ENCODE results near the gene ZNF618.

ZNF618 gene

DNA sequence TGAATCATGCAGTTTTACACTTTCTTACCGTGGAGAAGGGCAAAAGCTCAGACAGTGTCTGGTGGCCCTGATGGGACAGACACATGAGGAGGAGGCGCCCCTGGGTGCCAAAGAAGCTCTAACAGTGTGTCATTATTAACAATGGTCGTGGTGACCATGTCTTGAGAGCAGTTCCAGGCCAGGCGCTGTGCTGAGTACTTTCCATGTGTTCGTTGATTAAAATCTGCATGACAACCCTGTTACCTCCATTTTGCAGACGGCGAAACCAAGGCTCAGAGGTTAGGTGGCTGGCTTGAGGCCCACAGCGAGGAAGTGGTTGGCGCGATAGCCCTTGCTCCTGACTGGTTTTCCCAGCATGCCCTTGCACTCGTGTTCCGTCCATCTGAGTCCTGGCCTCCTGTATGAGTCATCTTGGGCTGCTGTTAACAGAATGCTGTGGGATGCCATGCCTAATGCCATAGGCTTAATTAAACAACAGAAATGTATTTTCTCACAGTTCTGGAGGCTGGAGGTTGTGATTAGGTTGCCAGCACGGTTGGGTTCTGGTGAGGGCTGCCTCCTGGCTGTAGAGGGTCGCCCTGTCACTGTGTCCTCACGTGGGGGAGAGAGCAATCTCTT is 110.0 kb downstream of the ZNF618 start:
- no peak for FAIRE-seq
- no peak for DNase-seq (ENCODE audit: insufficient read length, low spot score)
- no peak for TF ChIP-seq CTCF (IDR thresholded peaks at IDR 0.05; ENCODE audit: insufficient read depth, missing control alignments)

DNA sequence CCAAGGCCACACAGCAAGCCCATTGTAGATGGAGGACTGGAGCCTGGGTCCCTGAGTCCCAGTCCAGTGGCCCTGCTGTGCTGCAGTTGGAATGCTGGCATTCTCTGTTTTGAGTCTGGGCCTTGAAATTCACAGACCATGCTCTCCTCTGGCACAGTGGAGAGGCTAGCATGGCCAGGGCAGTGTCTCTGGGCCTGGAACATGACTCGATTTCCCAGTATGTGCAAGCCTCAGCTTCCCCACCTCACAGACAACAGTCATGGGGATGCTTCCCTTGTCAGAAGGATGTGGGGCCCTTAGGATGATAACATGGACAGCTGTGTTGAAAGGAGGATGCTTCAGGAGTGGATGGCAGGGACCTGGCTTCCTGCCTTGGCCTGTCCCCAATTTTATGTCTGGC is 110.8 kb downstream of the ZNF618 start:
- FAIRE-seq (no peak), DNase-seq (ENCODE audit: insufficient read length, low spot score) (no peak)
- TF ChIP-seq CTCF (IDR thresholded peaks at IDR 0.05; ENCODE audit: insufficient read depth, missing control alignments) = no peak

DNA sequence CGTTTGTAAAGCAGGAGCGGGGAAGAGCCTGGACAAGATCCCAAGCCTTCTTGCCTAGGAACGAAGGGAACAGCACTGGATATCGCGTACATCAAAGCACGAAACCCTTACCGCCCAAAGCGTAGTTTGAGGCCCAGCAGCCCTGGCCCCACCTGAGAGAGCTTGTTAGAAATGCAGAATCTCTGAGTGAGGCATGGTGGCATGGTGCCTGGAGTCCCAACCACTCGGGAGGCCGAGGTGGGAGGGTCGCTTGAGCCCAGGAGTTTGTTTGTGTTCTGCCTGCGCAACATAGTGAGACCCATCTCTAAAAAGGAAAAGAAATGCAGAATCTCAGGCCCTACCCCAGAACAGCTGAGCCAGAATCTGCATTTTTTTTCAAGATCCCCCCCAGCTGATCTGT is 111.4 kb downstream of the ZNF618 start:
- DNase-seq (ENCODE audit: insufficient read length, low spot score) (no peak), FAIRE-seq (no peak)
- TF ChIP-seq CTCF (IDR thresholded peaks at IDR 0.05; ENCODE audit: insufficient read depth, missing control alignments) = no peak

GRCh38 chr9:113988385-113989016 is 112.4 kb downstream of the ZNF618 start:
- FAIRE-seq (no peak), DNase-seq (ENCODE audit: insufficient read length, low spot score) (no peak)
- no peak for TF ChIP-seq CTCF (IDR thresholded peaks at IDR 0.05; ENCODE audit: insufficient read depth, missing control alignments)

GRCh38 chr9:113989017-113989713 is 113.1 kb downstream of the ZNF618 start:
- no peak for TF ChIP-seq CTCF (IDR thresholded peaks at IDR 0.05; ENCODE audit: insufficient read depth, missing control alignments)
- no peak for DNase-seq (ENCODE audit: insufficient read length, low spot score)
- FAIRE-seq = no peak

- DNase-seq (ENCODE audit: insufficient read length, low spot score) = no peak
- FAIRE-seq = no peak
- no peak for TF ChIP-seq CTCF (IDR thresholded peaks at IDR 0.05; ENCODE audit: insufficient read depth, missing control alignments)
Measured at GRCh38 chr9:113989714-113990569, 113.8 kb downstream of the ZNF618 start.
